Suppressor macrophage treated with lipopolysaccharide for 1 hour (primary cell): ENCODE measurements around the gene CENPB.
"Not testable (repeated sequence)": the region's sequence is repeated elsewhere in the genome, so short reads cannot be mapped to it uniquely, and the experiment has no call there.

Experiments
- DNase-seq, 3 donors: peaks; one replicate each; pipeline ENCODE4 v3.0.0-alpha.2; 2020 to 2022

Gene CENPB, protein sequence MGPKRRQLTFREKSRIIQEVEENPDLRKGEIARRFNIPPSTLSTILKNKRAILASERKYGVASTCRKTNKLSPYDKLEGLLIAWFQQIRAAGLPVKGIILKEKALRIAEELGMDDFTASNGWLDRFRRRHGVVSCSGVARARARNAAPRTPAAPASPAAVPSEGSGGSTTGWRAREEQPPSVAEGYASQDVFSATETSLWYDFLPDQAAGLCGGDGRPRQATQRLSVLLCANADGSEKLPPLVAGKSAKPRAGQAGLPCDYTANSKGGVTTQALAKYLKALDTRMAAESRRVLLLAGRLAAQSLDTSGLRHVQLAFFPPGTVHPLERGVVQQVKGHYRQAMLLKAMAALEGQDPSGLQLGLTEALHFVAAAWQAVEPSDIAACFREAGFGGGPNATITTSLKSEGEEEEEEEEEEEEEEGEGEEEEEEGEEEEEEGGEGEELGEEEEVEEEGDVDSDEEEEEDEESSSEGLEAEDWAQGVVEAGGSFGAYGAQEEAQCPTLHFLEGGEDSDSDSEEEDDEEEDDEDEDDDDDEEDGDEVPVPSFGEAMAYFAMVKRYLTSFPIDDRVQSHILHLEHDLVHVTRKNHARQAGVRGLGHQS

DNA sequence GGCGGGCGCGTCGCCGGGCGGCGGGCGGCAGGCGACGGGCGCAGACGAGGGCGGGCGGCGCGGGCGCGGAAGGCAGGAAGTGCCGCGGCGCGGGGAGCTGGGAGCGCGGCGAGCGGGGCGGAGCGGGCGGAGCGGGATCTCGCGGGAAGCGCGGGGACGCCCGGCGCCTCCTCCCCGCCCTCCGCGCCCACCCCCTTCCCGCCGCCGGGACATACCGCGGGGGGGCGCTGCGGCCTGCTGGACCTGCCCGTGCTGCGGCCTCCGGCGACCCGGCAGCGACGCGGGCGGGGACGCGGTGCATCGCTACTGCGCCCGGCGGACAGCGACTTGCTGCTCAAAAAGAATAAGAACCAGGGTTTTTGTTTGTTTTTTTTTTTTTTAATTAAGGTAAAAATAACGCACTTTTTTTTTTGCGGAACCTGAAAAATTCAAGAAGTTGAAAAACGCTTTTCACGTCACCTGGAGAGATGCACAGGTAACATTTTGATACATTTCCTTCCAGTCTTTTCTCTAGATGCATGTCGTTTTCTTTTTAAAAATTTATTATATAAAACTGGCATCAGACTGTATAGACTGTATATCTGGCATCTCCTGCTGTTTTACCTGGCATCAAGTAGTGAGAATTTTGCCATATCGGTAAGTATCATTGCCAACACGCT lies at the start of gene CENPB:
Gene CENPB (minus strand): TSS at position 76 of the 659 bp plus-strand sequence. CDS start 257 bp downstream, outside the sequence.
- peak; percentile 92 to 98 (median 96) for DNase-seq

DNA sequence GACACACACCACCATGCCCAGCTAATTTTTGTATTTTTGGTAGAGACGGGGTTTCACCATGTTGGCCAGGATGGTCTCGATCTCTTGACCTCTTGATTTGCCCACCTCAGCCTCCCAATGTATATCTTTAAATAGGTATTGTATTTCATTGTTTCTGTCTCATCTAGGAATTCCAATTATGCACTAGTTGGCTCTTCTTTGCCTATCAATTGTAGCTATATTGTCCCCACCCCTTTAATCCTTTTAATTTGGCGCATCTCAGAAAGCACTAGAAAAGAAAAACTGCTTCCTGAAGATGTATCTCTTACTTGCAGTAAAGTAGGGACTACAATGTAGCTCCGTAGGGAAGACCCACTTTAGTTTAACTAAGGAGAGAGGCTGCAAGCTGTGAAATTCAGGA lies 49.6 kb upstream of the CENPB start:
- no peak for DNase-seq

DNA sequence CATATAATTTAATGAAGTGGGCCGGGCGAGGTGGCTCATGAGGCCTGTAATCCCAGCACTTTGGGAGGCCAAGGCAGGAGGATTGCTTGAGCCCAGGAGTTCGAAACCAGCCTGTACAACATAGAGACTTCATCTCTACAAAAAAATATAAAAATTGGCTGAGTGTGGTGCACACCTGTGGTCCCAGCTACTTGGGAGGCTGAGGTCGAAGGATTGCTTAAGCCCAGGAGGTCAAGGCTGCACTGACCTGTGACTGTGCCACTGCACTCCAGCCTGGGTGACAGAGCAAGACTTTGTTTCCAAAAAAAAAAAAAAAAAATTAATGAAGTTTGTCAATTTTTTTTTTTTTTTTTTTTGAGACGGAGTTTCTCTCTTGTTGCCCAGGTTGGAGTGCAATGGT lies 43.4 kb upstream of the CENPB start:
- DNase-seq: not testable (repeated sequence)

DNA sequence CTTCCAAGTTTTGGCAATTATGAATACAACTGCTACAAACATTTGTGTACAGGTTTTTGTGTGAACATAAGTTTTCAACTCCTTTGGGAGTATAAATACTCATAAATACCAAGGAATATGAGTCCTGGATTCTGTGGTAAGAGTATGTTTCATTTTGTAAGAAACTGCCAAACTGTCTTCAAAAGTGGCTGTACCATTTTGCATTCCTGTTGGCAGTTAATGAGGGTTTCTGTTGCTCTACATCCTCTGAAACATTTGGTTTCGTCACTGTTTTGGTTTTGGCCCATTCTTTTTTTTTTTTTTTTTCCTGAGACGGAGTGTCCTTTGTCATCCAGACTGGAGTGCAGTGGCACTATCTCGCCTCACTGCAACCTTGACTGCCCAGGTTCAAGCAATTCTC lies 42.3 kb upstream of the CENPB start:
- DNase-seq: no peak

DNA sequence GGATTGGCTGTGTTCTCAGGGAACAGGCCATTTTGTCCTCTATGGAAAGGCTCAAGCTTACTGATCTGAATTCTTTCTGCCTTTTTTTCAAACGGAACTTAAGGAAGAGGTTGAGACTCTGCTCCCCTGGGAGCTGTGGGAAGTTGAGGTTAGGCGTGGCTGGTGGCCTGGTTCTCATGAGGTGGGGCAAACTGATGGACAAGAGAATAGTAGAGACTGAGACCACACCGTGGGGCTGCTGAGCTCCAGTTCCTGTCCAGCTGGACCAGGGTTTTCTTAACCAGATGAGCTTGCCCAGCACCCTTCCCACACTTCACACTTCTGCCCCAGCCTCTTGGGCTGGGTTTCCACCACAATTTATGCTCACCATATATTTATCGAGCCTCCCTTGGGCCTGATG lies 39.9 kb upstream of the CENPB start:
- no peak for DNase-seq

DNA sequence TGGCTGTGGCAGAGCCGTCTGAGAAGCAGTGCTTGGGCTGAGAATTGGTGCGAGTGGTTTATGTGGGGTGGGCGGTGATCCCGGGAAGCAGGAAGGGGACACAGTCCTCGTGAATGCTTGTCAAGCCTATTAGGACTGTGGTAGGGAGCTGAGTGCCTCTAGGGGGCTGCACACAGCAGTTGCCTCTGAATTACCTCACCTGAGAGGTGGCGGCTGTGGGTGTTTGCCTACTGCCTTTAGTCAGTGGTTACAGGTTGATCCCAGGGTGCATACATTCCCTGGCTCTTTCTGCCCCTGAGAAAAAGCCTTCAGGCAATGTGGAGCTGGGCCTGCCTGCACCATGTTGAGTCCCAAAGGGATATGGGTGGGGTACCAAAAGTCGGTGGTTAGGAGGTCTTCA lies 39.0 kb upstream of the CENPB start:
- DNase-seq: no peak

DNA sequence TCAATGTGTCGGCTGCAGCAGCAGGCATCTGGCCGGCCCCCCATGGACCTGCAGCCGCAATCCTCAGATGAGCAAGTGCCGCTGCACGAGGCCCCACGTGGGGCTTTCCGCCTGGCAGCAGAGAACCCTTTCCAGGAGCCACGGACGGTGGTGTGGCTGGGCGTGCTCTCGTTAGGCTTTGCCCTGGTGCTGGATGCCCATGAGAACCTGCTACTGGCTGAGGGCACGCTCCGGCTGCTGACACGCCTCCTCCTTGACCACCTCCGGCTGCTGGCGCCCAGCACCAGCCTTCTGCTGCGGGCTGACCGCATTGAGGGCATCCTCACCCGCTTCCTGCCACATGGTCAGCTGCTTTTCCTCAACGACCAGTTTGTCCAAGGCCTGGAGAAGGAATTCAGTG lies 37.3 kb upstream of the CENPB start:
- DNase-seq: no peak

DNA sequence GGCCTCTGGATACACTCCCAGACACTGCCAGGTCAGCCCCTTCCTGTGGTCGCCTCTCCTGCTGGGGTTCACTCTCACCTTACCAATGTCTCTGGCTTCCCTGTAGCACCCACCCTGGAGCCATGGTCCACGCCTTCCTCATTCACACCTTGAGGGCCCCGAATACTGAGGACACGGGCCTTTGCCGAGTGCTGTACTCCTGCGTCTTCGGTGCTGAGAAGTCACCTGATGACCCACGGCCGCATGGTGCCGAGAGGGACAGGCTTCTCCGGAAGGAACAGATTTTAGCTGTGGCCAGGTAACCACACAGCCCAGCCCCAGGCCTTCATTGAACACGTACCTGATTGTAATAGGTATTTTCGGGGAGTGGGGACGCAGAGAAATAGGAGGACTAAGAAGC lies 35.5 kb upstream of the CENPB start:
- no peak for DNase-seq

DNA sequence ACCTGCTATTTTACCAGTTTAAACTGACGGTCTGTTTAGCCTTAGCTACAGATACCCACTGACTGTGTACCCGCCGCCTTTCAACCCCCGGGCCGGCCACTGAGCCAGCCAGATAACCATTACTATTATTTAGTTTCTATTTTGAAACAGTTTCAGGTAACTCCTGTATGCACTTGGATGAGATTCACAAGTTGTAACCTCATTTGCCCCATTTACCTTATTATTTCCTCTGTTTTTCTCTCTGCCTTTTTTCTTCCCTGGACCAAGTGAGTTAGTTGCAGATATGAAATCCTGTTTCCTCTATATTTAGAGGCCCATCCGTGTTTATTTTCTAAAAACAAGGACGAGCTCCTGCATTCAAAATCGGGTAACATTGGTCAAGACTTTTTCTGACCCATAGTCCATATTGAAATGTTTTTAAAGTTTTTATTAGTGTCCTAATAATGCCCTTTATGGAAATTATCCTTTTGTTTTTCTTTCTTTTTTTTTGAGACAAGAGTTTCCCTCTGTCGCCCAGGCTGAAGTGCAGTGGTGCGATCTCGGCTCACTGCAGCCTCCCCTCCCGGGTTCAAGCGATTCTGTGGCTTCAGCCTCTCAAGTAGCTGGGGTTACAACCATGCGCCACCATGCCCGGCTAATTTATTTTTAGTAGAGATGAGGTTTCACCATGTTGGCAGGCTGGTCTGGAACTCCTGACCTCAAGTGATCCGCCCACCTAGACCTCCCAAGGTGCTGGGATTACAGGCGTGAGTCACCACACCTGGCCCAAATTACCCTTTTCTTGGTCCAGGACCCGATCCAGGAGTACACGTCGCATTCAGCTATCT lies 34.6 kb upstream of the CENPB start:
- DNase-seq: no peak

DNA sequence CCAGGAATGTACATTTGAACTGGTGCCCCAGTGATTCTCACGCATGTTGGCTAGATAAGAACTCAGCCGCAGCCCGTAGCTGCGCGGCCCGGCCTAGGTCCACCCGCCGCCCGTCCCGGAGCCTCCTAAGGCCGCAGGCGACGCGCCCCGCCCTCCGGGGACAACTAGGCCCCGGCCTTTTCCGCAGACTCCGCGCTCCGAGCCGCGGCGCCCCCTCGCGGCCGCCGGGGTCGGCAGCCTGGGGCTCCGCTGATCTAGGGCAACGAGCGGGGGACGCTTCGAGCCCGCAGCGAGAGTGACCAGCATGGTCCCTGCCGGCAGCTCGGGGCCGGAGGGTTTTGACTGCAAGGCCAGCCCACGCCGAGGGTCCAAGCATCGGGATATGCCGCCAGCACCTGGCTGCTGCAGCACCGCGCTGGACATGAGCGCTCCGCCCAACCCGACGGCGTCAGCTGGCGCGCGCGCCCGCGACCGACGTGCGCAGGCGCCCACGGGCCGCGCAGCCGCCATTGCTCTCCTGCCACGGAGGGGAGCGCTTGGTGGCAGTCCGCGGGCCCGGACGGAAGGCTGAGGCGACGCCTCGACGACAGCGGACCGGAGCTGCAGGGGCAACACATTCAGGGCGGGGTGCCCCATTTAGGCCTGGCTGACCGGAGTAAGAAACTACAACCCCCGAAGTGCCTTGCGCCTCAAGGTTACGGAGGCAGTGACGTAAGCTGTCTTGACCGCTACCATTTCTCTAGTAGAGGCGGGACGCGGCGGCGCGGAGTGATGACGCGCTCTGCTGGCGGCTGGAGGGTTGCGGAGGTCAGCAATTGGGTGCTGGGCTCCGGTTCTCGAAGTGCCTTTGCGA lies 33.7 kb upstream of the CENPB start, which contains the start of gene AP5S1:
Gene AP5S1 (plus strand): TSS at position 500 of the 853 bp plus-strand sequence. CDS start 1,571 bp downstream, outside the sequence.
- peak; percentile 98 for DNase-seq

DNA sequence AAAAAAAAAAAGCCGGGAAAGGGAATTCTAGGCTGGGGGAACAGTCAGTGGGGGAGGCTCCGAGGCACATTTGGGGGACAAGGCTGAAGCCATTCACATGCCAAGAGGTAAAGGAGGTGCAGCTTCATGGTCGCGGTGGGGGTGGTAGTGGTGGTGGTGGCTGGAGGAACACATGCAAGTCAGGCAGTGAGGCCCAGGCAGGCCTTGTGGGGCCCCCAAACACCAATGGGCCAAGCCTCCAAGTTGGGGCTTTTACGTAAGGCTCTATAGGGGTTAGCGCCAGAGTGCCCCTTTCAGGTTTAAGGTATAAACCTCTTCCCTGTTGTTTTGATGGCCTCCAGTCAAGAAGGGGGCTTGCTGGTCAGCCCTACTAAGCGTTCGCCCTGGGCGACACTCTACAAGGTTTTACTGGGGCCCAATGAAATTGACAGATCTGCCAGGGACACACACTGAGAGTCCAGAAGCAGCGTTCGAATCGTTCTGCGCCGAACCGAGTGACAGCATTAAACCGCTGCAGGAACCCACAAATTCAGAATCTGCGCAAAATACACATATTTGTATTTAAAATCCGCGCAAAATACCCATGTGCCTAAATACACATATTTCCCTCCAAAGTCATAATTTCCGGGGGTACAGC lies 33.0 kb upstream of the CENPB start:
- DNase-seq: no peak

DNA sequence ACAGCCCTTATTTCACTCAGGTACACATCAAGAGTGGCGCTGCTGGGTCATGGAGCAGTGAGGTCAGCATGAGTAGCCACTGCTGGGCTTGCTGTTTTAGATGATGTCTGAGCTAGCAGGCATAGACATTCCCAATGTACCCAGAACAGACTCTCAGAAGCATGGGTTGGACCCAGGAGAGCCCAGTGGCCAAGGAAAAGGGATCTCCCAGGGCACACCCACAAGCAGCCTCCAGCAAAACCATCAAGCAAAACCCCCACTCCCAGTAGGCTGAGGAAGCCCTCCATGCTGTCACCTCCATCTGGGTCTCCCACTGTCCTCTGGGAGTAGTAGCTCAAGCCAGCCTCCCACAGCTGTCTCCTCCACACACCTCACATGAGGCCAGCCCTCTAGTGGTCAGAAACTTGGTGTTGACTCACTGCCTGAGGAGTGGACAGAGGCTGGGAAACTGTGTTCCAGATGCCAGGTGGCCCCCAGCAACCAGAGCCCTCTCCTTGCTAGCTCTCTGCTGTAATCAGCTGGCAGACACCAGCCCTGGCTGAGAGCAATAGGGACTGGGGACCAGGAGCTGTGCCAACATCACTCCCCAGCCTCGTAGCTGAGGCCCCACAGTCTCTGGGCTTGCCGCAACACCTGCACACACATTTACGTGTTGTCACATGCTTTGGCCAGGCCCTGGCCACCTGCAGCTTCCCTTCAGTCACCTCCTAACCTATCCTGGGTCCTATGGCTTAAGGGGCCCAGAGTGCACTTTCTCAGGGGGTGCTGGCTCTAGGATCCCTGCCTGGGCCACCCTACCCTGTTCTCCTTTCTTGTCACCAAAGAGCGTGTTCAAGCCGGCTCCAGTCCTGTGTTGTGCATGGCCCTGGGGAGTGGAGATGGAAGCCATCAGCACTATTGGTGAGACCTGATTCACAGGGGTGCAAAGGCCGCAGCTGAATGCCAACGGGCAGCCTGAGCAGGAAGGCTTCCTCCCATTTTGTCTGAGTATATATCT lies 31.9 kb upstream of the CENPB start:
- DNase-seq: peak; percentile 85 to 87 (median 86)

DNA sequence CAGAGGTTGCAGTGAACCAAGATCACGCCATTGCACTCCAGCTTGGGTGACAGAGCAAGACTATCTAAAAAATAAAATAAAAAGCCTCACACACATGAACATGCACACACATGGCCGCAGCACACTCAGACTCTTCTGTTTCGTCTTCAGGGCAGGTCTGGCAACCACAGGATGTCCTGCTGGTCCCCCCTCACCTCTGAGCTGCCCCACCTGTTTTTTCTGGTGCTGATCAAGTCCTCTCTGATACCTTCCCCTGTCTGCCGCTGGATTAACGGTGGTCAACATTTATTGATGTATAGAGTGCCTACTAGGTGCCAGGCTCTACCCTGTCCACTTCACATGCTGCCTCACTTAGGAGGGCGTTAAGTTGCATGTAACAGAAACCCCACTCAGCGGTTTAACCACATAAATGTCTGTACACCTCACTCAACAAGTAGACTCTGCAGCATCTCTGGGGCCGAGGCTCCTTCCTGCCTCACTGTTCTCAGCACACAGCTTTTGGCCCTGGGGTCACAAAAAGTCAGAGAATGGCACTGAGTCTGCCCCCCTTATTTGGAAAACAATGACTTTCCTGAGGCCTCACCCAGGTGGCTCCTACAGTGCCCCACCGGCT lies 29.3 kb upstream of the CENPB start:
- DNase-seq: no peak

DNA sequence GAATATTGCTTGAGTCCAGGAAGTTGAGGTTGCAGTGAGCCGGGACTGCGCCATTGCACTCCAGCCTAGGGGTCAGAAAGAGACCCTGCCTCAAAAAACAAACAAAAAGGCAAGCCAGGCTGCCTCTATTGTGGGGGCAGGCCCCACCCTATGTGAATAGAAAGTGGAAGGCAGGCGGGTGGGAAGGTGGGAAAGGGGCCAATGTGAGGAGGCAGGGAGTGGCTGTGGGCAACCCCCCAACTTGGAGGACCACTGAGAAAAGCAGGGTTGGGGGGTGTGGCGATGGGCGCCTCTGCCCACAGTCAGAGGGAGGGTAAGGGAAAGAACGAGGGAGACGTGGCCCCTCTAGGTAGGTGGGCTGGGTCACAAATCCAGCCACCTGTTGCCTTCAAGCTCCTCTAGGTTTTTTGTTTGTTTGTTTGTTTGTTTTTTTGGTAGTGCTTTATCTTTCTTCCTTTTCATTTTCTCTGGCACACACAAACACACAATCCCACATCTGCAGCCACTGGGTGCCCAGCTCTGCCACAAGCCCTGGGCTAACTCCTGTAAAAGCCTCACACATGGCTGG lies 28.5 kb upstream of the CENPB start:
- no peak for DNase-seq

DNA sequence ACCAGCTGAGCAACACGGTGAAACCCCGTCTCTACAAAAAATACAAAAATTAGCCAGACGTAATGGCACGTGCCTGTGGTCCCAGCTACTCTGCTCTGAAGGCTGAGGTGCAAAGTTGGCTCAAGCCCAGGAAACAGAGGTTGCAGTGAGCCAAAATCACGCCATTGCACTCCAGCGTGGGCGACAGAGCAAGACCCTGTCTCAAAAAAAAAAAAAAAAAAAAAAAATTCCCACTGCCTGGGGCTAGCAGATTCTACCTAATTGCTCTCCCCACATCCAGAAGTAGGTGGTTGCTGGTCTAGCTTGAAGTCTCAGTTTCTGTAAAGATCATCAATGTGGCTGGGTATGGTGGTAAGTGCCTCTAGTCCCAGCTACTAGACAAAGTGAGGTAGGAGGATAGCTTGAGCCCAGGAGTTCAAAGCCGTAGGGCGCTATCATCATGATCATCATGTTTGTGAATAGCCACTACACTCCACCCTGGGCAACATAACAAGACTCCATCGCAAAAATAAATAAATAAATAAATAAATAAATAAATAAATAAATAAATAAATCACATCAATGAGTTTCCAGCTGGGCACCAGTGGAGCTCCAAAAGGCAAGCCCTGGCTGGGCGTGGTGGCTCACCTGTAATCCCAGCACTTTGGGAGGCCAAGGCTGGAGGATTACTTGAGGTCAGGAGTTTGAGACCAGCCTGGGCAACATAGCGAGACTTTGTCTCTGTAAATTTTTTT lies 27.5 kb upstream of the CENPB start:
- no peak for DNase-seq

DNA sequence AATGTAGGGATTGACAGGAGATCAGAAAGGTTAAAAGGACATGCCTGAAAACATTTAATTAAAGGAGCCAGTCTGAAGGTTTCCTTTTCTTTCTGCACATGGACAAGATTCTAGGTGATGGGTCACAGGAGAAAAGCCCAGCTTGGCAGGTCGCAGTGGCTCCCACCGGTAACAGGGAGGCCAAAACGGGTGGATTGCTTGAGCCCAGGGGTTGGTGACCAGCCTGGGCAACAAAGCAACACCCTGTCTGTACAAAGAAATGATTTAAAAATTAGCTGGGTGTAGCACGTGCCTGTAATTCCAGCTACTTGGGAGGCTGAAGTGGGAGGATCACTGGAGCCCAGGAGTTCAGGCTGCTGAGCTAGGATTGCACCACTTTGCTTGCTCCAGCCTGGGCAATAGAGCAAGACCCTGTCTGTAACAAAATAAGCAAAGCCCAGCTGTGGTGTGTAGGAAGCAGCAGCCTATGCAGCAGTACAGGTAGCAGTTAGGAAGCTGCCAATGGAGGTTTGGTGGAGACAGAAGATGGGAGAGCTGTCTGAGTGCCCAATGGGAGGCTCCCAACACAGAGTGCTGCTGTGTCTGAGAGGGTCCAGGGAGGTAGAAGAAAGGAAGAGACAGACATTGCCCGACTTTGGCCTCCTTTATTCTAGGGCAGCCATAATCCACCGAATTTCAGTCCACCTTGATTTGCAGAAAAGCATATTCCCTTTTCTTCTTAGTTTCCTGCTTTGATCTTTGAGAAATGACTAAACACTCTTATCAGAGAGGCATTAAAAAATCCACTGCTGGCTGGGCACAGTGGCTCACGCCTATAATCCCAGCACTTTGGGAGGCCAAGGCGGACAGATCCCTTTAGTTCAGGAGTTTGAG lies 26.7 kb upstream of the CENPB start:
- DNase-seq: no peak

DNA sequence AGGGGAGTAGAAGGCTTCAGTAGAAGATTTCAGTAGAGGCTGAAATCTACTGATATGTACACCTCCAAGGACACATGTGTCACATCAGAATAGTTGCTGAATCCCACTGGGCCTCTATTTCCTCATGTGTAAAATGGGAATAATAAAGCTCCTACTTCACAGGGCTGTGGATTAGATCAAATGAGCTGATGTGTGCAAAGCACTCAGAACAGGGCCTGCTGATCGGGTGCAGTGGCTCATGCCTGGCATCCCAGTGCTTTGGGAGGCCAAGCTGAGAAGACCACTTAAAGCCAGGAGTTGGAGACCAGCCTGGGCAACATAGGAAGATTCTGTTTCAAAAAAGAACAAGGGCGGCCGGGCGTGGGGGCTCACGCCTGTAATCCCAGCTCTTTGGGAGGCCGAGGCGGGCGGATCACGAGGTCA lies 25.7 kb upstream of the CENPB start:
- no peak for DNase-seq
